Middle frontal gyrus (tissue), 1 donor: Measurements from ENCODE around the gene TCP11.

Experiments
- DNase-seq: peaks from one replicate; pipeline ENCODE4 v3.0.0-alpha.2; 2015; ENCODE audit warnings: low spot score; ENCODE audit errors: extremely low spot score

The TCP11 gene

DNA sequence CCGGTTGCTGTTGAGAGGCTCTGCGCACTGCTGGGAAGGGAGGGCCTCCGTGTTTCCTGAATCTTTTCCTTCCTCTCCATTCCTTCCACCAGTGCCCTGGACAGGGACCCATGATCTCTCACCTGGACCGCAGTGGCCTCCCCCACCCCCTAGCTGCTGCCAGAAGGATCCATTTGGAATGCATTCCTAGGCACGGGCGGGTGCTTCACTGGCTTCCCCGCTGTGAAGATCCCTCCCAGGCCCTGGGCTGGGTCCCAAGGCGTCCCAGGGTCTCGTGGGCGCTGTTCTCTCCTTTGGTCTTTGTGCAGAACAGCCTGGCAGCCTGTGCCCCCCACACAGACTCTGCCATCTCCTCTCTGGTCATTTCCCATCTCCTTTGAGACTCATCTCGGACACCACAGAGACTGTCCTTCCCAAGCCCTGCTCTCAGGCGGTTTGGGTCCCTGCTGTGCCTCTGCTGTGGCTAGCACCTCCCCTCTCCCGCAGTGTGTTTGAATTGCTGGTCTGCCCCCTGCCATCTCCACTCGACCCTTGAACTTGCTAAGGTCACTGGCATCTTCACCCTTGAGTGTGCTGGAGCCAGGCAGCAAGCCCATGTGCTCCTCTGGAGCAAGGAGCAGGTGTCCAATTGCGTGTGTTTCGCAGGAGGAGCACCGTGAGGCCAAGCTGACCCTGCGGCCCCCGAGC lies 59.0 kb downstream of the TCP11 start:
- DNase-seq = no peak

DNA sequence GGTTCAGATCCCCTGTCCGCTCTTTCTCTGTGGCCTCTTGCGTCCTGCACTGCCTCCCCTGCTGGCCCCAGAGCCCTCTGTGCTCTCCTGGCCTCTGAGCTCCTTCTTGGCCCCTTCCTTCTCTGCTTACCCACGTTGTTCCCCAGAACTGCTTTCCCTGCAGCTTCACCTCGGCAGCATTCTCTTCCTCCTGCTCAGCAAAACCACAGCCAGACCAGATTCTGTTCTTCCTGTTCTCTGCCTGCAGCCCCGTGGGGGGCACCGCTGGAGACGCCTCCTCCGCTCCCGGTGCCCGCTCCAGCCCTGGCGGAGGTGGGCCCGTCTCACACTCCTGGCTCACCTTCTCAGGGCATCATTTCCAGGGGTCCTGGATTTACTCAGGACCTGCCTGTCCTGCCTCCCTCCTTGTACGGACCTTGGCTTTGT lies 59.7 kb downstream of the TCP11 start:
- no peak for DNase-seq

GRCh38 chr6:35080821-35081425 lies 60.2 kb downstream of the TCP11 start:
- no peak for DNase-seq

GRCh38 chr6:35080016-35080680 lies 61.0 kb downstream of the TCP11 start:
- DNase-seq = no peak

- DNase-seq = no peak
These were observed 61.7 kb downstream of the TCP11 start for GRCh38 chr6:35079311-35080000.

GRCh38 chr6:35078896-35079295 lies 62.2 kb downstream of the TCP11 start:
- DNase-seq = no peak

DNA sequence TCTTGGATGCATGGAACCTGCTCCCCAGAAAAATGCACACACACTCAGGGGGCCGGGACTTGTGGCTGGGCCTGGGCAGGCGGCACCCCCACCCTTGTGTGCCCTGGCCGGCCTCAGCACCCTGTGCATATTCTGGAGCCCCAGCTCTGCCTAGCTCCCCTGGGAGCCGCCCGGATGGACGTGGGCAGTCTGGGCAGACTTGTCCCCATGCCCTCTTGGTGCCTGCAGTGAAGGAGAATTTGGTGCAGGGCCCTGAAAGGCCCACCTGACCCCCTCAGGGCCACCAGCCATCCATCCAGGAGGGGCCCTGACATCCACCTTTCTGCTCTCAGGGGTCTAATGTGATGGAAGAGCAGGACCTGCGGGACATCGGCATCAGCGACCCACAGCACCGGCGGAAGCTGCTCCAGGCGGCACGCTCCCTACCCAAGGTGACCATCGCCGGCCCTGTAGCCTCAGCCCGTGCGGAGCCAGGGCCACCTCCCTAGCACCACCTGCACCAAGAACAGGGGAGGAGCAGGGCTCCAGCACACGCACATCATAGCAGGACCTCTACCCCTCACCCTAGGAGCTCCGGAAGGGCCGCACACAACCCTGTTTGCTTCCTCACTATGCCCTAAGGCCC lies 62.8 kb downstream of the TCP11 start:
- DNase-seq = no peak

GRCh38 chr6:35077713-35078105 lies 63.4 kb downstream of the TCP11 start:
- DNase-seq = no peak

DNA sequence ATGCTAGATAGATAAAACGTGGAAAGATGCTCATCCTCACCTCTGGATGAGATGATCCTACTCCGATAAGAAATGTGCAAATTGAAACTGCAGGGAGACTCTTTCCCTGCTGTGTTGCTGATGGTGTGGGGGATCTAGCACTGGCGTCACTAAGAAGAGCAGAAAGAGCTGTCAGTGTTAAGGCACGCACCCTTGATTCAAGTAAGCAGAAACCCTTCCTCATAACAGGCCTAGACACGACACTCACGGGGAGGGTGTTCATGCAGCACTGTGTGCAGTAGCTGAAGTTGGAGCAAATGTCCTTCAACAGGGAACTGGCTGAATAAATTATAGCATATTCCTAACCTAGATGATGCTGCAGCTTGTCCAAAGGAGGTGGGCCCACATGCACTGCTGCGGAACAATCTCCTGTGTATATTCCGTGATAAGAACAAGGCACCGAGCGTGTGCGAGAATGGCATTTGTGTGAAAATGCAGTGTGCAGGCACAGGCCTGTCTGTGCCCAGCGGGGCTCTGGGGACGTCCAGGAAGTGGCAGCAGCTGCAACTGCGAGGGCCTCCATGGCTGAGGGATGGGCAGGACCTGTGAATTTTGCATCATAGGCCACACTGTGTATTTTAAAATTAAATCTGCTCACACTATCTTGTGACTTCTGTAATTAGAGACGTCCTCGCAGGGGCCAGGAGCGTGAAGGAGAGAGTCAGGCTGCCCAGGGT lies 64.0 kb downstream of the TCP11 start:
- no peak for DNase-seq

- DNase-seq = no peak
These were observed 67.2 kb downstream of the TCP11 start for GRCh38 chr6:35073766-35074471.

GRCh38 chr6:35073211-35073610 lies 67.9 kb downstream of the TCP11 start:
- DNase-seq = no peak

DNA sequence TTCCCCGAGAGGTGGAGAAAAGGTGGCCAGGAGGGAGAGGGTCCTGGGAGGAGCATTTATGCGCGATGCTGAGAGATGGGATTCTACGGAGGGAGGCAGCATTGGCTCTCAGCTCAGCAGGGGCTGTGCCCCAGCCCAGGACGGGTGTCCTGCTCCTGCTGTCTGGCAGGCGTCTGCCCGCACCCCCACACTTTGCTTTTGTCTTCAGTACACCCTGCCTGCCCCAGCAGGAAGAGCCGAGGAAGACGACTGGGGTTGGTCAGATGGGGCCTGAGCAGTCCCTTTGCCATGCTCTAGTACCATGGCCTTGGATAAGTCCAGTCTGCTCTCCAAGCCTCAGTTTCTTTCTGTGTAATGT lies 68.5 kb downstream of the TCP11 start:
- DNase-seq = no peak

DNA sequence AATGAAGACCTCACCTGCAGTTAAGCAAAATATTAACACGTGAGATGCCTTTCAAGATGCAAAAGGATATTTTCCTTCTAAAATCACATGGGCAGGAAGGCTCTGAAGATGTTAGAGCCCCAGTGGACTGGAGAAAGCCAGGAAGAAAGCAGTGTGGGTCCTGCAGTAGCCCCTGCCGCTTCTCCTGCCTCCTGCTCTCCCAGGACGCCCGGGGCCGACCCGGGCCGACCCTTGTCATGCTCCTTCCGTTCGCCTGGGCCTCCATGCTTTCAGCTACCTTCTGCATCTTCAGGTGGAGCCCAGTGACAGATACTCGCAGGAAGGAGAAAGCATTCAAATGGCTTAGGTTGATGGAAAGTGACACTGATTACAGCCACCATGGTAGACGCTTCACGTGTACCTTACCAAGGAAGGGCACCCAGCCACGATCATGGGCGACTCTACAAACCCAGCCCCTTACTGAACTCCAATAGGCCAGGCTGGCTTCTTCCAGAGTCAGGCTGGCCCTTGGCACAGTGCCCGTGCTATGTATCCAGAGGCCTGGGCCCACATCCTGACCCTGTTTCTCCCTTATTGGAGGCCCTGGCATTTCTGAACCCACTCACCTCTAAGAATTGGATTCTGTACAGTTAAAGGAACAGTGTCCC lies 69.0 kb downstream of the TCP11 start:
- no peak for DNase-seq

DNA sequence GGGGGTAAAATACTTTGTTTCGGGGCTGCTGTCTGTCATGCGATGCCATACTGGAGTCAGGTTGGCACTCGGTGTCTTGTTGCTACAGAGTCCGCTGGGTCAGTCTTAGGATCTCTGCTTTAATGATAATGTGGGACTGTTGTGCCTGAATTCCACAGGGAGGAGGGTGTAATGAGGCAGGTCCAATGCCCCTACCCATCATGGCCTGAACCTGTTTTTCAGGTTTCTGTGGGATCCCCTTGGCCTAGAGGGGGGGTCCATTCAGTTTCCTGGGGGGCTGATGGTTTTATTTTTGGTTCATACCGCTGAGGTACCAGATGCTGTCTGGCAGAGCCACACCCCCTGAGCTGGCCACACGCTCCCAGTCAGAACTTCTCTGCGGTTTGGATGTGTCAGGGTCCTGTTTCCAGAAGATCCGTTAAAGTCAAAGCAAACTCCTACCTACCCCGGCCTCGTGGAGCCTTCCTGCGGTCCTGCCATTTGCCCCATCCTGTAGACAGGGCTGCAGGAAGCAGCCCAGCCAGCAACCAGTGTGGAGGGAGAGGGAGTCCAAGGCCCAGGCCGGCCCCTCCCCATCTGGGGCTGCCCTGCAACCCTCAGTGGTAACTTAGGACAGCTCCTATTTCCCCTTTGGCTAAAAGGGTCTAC lies 69.7 kb downstream of the TCP11 start:
- DNase-seq = no peak

- DNase-seq = no peak
These were observed 71.0 kb downstream of the TCP11 start for GRCh38 chr6:35070111-35070510.

DNA sequence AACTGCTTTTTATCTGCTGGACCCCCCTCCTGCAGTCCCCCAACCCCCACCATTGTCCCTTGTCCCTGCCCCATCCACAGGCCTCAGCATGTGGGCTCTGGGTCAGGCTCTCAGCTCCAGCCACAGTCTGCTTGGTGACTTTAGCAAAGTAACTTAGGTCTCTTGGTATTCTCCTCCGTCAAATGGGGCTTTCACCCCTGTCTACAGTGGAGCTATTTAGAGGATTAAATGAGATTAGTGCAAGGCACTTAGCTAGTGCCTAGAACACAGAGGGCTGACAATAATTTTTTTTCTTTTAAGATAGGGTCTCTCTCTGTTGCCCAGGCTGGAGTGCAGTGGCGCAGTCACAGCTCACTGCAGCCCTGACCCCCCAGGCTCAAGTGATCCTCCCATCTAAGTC lies 71.9 kb downstream of the TCP11 start:
- DNase-seq = no peak

- DNase-seq = no peak
These were observed 72.5 kb downstream of the TCP11 start for GRCh38 chr6:35068644-35069043.

DNA sequence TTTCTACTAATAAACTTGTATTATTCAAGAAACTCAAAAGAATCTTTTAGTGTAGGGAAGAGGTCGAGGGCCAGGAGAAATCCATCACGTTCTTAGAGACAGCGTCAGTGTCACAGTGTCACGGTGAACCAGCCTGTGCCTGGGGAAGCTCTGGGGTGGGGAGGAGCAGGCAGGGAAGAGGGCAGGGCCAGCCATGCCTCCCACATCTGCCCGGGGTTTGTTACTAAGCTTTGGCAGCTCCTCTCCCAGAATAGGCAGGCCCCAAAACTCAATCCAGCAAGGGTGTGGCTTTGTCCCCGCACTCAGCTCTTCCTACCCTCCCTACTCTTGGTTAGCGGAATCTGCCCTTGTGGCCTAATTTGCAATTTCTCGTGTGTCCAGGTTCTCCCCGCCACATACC lies 72.9 kb downstream of the TCP11 start:
- DNase-seq = no peak
